CD14-positive monocyte (primary cell): ENCODE measurements around the gene REXO4. TPM values are rescaled to one million over a fixed set of nuclear protein-coding genes. Genes with fewer than 3 reads are reported as not detected.
"Not testable (repeated sequence)": the region's sequence is repeated elsewhere in the genome, so short reads cannot be mapped to it uniquely, and the experiment has no call there.

Experiments
- DNase-seq, 3 donors: peaks; one replicate each; pipeline ENCODE4 v3.0.0-alpha.2; 2011 to 2022
- H2AFZ ChIP-seq: 2 replicates; pipeline ENCODE4 v1.6.0; 2012; ENCODE audit warnings: mild to moderate bottlenecking, low read depth, low read length, inconsistent platforms; ENCODE audit not compliant: insufficient read depth, poor library complexity, severe bottlenecking
- H3K27ac ChIP-seq, 2 donors: 1 replicate in 1 of 2; 2 replicates in 1 of 2; pipeline ENCODE4 v1.5.1; 2012 to 2013; ENCODE audit warnings: low read length in 2 of 2, control low read depth in 1 of 2, inconsistent platforms in 1 of 2, low read depth in 1 of 2, mild to moderate bottlenecking in 1 of 2
- H3K27me3 ChIP-seq, 2 donors: one replicate each; pipeline versions ENCODE4 v1.6.0 to v1.6.1; 2011 to 2013; ENCODE audit warnings: low read length in 2 of 2; ENCODE audit not compliant: control insufficient read depth in 2 of 2, insufficient read depth in 2 of 2
- H3K36me3 ChIP-seq, 2 donors: replicated peaks in 1 of 2; 1 replicate in 1 of 2; 2 replicates in 1 of 2; pipeline versions ENCODE4 v1.5.1 to v1.6.1; 2012 to 2013; ENCODE audit warnings: low read length in 2 of 2, control low read depth in 1 of 2, inconsistent platforms in 1 of 2, mild to moderate bottlenecking in 1 of 2; ENCODE audit not compliant: insufficient read depth in 2 of 2, control insufficient read depth in 1 of 2
- H3K4me1 ChIP-seq, 2 donors: 1 replicate in 1 of 2; 2 replicates in 1 of 2; pipeline versions ENCODE4 v1.5.1 to v1.6.1; 2012 to 2013; ENCODE audit warnings: low read length in 2 of 2, control low read depth in 1 of 2, inconsistent platforms in 1 of 2, mild to moderate bottlenecking in 1 of 2, moderate library complexity in 1 of 2; ENCODE audit not compliant: insufficient read depth in 2 of 2, control insufficient read depth in 1 of 2
- H3K4me2 ChIP-seq: replicated peaks from 2 replicates; pipeline ENCODE3; 2012; ENCODE audit warnings: low read length, moderate library complexity, mild to moderate bottlenecking; ENCODE audit not compliant: poor library complexity, severe bottlenecking; ENCODE audit errors: extremely low read depth
- H3K4me3 ChIP-seq, 3 experiments: fragments of 200-600 bp in 1 of 3; sonication (generic) in 1 of 3; replicated peaks in 1 of 3; 1 replicate in 2 of 3; 2 replicates in 1 of 3; pipeline ENCODE4 v1.5.1; 2011 to 2013; ENCODE audit warnings: low read length in 3 of 3, mild to moderate bottlenecking in 3 of 3, control low read depth in 2 of 3, low read depth in 2 of 3, inconsistent platforms in 1 of 3, moderate library complexity in 1 of 3
- H3K79me2 ChIP-seq: 2 replicates; pipeline ENCODE4 v1.6.0; 2012; ENCODE audit warnings: mild to moderate bottlenecking, control low read depth, inconsistent platforms, low read length, moderate library complexity; ENCODE audit not compliant: insufficient read depth
- H3K9ac ChIP-seq: 2 replicates; pipeline ENCODE4 v1.6.0; 2017; ENCODE audit warnings: low read length, mild to moderate bottlenecking; ENCODE audit not compliant: insufficient read depth, poor library complexity, severe bottlenecking
- H3K9me3 ChIP-seq, 2 donors: replicated peaks in 1 of 2; 1 replicate in 1 of 2; 2 replicates in 1 of 2; pipeline versions ENCODE4 v1.5.1 to v1.6.1; 2012 to 2013; ENCODE audit warnings: low read length in 2 of 2, control low read depth in 1 of 2; ENCODE audit not compliant: control insufficient read depth in 1 of 2, insufficient read depth in 1 of 2
- H4K20me1 ChIP-seq: 2 replicates; pipeline ENCODE4 v1.6.0; 2012; ENCODE audit warnings: mild to moderate bottlenecking, low read length, control low read depth, moderate library complexity; ENCODE audit not compliant: insufficient read depth
- H3K27ac Mint-ChIP-seq, 7 donors: one replicate each; pipeline ENCODE4 v1.8.0; 2020; ENCODE audit warnings: mild to moderate bottlenecking in 7 of 7, mixed read lengths in 7 of 7, moderate library complexity in 6 of 7, inconsistent platforms in 2 of 7
- H3K27me3 Mint-ChIP-seq, 3 donors: one replicate each; pipeline ENCODE4 v1.8.0; 2021 to 2022; ENCODE audit warnings: low read depth in 3 of 3, mild to moderate bottlenecking in 3 of 3, mixed read lengths in 3 of 3, moderate library complexity in 3 of 3, inconsistent platforms in 1 of 3
- H3K36me3 Mint-ChIP-seq, 2 donors: one replicate each; pipeline ENCODE4 v1.8.0; 2020; ENCODE audit warnings: mixed read lengths in 2 of 2, inconsistent platforms in 1 of 2, mild to moderate bottlenecking in 1 of 2
- H3K4me1 Mint-ChIP-seq: one replicate; pipeline ENCODE4 v1.8.0; 2020; ENCODE audit warnings: mild to moderate bottlenecking, mixed read lengths
- H3K4me3 Mint-ChIP-seq, 2 donors: one replicate each; pipeline ENCODE4 v1.8.0; 2020; ENCODE audit warnings: mild to moderate bottlenecking in 2 of 2, mixed read lengths in 2 of 2, moderate library complexity in 1 of 2
- H3K9me3 Mint-ChIP-seq, 7 donors: one replicate each; pipeline ENCODE4 v1.8.0; 2020 to 2022; ENCODE audit warnings: mixed read lengths in 7 of 7, mild to moderate bottlenecking in 6 of 7, moderate library complexity in 6 of 7, inconsistent platforms in 2 of 7
- WGBS: methylation state at CpG from one replicate; pipeline ENCODE4 v1.1.5; 2013; ENCODE audit warnings: missing lambda C conversion rate; ENCODE audit not compliant: insufficient coverage; 5-methylcytosine and 5-hydroxymethylcytosine counted together
- intact Hi-C, 2 donors: fragments of 100-400 bp; cut with micrococcal nuclease; formaldehyde crosslinking; loops; one replicate each; pipeline versions ENCODE4 v1.15.0 to v1.15.1; 2023
- polyA plus RNA-seq, 3 donors: library from polyadenylated mRNA; depleted of rRNA in 1 of 3; unstranded in 2 of 3; stranded (reverse) in 1 of 3; fragments of 300-500 nt in 2 of 3; fragments of >200 nt in 1 of 3; fragmentation: Illumina TruSeq in 2 of 3; gene quantifications; 1 replicate in 2 of 3; 2 replicates in 1 of 3; pipeline ENCODE4 v1.2.3, GENCODE V29; 2012 to 2021
- TF ChIP-seq, protein P1 (sequence below): fragments of 200-600 bp; IDR thresholded peaks from one replicate; pipeline ENCODE4 v1.8.0; 2022; ENCODE audit warnings: antibody characterized with exemption, mild to moderate bottlenecking

REXO4 gene
- polyA plus RNA-seq, 3 donors, result 3.0 to 11.0 (median 4.2) TPM

DNA sequence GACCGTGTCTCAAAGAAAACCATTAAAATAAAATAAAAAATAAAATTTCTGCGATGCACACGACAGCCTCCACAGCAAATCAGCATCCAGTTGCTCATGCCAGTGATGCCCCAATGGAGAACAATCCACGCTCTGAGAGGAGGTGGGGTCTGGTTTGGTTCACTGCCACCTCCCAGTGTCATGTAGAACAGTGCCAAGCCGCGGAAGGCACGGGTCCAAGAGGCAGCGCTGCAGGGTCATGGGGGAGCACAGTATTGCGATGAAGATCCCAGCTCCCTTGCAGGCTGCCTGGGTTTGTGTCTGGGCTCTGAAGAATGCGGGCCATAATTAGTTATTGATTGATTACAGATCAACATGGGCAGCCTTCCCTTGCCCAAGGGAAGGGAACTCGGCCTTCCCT lies 35.8 kb upstream of the REXO4 start:
- Histone ChIP-seq H3K4me3 (no peak overlapping the region), H3K4me1 (peaks cover 2% of the 10 kb centered on the region in 2 donors), H3K79me2 (no peaks in the 10 kb centered on the region), H3K36me3 (no peaks in the 10 kb centered on the region), H3K9ac (no peak overlapping the region), H3K27me3 (peaks cover 0 to under 1% of the 10 kb centered on the region in 2 donors), H4K20me1 (no peaks in the 10 kb centered on the region), H3K9me3 (no peaks in the 10 kb centered on the region), H3K27ac (no peak overlapping the region), H3K4me2 (no peak overlapping the region), H2AFZ (no peak overlapping the region)
- H3K4me1 Mint-ChIP-seq, result peaks cover 3% of the 10 kb centered on the region
- peaks cover 7 to 12% (median 9%) of the 10 kb centered on the region in 3 donors for H3K27me3 Mint-ChIP-seq
- intact Hi-C loops, result loop anchor here in 1 of 2 donors (10.0 kb wide), 1 partner anchor 571 kb away; the partner anchor contains the start of gene BRD3OS
- TF ChIP-seq, protein P1, sequence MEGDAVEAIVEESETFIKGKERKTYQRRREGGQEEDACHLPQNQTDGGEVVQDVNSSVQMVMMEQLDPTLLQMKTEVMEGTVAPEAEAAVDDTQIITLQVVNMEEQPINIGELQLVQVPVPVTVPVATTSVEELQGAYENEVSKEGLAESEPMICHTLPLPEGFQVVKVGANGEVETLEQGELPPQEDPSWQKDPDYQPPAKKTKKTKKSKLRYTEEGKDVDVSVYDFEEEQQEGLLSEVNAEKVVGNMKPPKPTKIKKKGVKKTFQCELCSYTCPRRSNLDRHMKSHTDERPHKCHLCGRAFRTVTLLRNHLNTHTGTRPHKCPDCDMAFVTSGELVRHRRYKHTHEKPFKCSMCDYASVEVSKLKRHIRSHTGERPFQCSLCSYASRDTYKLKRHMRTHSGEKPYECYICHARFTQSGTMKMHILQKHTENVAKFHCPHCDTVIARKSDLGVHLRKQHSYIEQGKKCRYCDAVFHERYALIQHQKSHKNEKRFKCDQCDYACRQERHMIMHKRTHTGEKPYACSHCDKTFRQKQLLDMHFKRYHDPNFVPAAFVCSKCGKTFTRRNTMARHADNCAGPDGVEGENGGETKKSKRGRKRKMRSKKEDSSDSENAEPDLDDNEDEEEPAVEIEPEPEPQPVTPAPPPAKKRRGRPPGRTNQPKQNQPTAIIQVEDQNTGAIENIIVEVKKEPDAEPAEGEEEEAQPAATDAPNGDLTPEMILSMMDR, result no peak
- peak overlapping the region in 1 of 7 donors; percentile 32 for H3K27ac Mint-ChIP-seq
- 85% methylated on average over 10 of the region's 11 CpGs for WGBS
- no peaks in the 10 kb centered on the region for H3K36me3 Mint-ChIP-seq
- H3K9me3 Mint-ChIP-seq, result peaks cover 0 to 1% (median 0%) of the 10 kb centered on the region in 7 donors
- H3K4me3 Mint-ChIP-seq, result no peak overlapping the region
- DNase-seq, result no peak

DNA sequence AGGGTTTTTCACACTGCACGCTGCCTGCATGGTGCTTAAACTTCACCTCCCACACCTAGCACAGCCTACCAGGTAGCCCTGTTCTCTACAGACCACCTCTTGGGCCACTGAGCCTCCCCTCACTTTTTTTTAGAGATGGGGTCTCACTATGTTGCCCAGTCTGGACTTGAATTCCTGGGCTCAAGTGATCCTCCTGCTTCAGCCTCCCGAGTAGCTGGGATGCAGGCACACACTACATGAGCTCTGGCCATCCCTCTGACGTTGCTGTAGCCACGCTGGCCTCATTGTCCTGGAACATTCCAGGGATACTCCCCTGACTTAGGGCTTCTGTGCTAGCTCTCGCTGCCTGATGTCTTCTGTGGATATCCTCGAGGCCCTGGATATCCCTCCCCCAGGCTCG lies 34.8 kb upstream of the REXO4 start:
- Histone ChIP-seq H3K27me3 (no peaks in the 10 kb centered on the region), H3K9ac (no peak overlapping the region), H3K27ac (no peak overlapping the region), H3K4me1 (no peaks in the 10 kb centered on the region), H3K9me3 (no peaks in the 10 kb centered on the region), H3K79me2 (no peaks in the 10 kb centered on the region), H3K36me3 (no peaks in the 10 kb centered on the region), H3K4me2 (no peak overlapping the region), H2AFZ (no peak overlapping the region), H3K4me3 (no peak overlapping the region), H4K20me1 (no peaks in the 10 kb centered on the region)
- H3K27me3 Mint-ChIP-seq, result peaks cover 4 to 10% (median 4%) of the 10 kb centered on the region in 3 donors
- DNase-seq, result no peak
- intact Hi-C loops, result loop anchor here in 1 of 2 donors (10.0 kb wide), 1 partner anchor 572 kb away; the partner anchor contains the start of gene BRD3OS
- no peak overlapping the region for H3K27ac Mint-ChIP-seq
- TF ChIP-seq, protein P1, result no peak
- H3K4me1 Mint-ChIP-seq, result no peaks in the 10 kb centered on the region
- no peaks in the 10 kb centered on the region for H3K9me3 Mint-ChIP-seq
- no peak overlapping the region for H3K4me3 Mint-ChIP-seq
- no peaks in the 10 kb centered on the region for H3K36me3 Mint-ChIP-seq
- WGBS, result 95% methylated on average over 6 of the region's 7 CpGs

DNA sequence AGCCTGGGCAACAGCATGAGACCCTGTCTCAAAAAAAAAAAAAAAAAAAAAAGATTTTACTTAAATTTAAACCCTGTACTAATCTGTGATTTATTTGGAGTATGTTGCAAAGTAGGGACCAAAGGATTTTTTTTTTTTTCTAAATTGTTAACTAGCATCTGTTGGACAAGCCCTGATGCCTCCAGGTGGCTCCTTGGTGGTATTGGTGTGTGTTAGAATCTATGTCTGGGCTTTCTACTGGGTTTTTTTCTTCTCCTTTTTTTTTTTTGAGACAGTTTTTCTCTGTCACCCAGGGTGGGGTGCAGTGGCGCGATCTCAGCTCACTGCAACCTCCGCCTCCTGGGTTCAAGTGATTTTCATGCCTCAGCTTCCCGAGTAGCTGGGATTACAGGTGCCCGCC lies 34.1 kb upstream of the REXO4 start:
- H3K4me3 Mint-ChIP-seq, H3K27ac ChIP-seq, H3K9me3 Mint-ChIP-seq, H3K36me3 Mint-ChIP-seq, H3K4me2 ChIP-seq, H3K4me1 Mint-ChIP-seq, DNase-seq, H3K27ac Mint-ChIP-seq, H3K79me2 ChIP-seq, H3K4me3 ChIP-seq, H3K4me1 ChIP-seq, H4K20me1 ChIP-seq, H3K27me3 ChIP-seq, H3K9me3 ChIP-seq, H3K9ac ChIP-seq, H2AFZ ChIP-seq, H3K36me3 ChIP-seq: not testable (repeated sequence)
- intact Hi-C loops, result loop anchor here in 1 of 2 donors (10.0 kb wide), 1 partner anchor 573 kb away; the partner anchor contains the start of gene BRD3OS
- peaks cover 1 to 12% (median 5%) of the 10 kb centered on the region in 3 donors for H3K27me3 Mint-ChIP-seq
- no CpG with 5 or more reads among the region's 5 CpGs for WGBS
